SJCRH30 (cell line): ENCODE results near the gene ASXL2. TPM values are rescaled to one million over a fixed set of nuclear protein-coding genes. Genes with fewer than 3 reads are reported as not detected.
"Not testable (repeated sequence)": the region's sequence is repeated elsewhere in the genome, so short reads cannot be mapped to it uniquely, and the experiment has no call there.

Experiments
- DNase-seq, 2 experiments: peaks; one replicate each; pipeline ENCODE4 v3.0.0-alpha.2; 2015 to 2020
- H3K27ac ChIP-seq: fragments of 250-450 bp; sonication (Bioruptor Pico); 2 replicates; pipeline ENCODE4 v1.5.1; 2020; ENCODE audit warnings: mild to moderate bottlenecking, moderate library complexity
- H3K27me3 ChIP-seq: fragments of 250-450 bp; sonication (Bioruptor Pico); 2 replicates; pipeline ENCODE4 v1.5.1; 2020; ENCODE audit warnings: mild to moderate bottlenecking, moderate library complexity
- H3K36me3 ChIP-seq: fragments of 250-450 bp; sonication (Bioruptor Pico); 2 replicates; pipeline ENCODE4 v1.5.1; 2020; ENCODE audit warnings: mild to moderate bottlenecking, moderate library complexity
- H3K4me1 ChIP-seq: fragments of 250-450 bp; sonication (Bioruptor Pico); 2 replicates; pipeline ENCODE4 v1.5.1; 2020; ENCODE audit warnings: mild to moderate bottlenecking, moderate library complexity
- H3K4me3 ChIP-seq: fragments of 250-450 bp; sonication (Bioruptor Pico); 2 replicates; pipeline ENCODE4 v1.5.1; 2020; ENCODE audit warnings: mild to moderate bottlenecking, moderate library complexity
- H3K9me3 ChIP-seq: fragments of 250-450 bp; sonication (Bioruptor Pico); replicated peaks from 2 replicates; pipeline ENCODE4 v1.5.1; 2020; ENCODE audit warnings: mild to moderate bottlenecking, moderate library complexity
- total RNA-seq: library from RNA; depleted of rRNA; stranded (reverse); fragments of >200 nt; shearing (Covaris generic); gene quantifications from 2 replicates; pipeline ENCODE4 v1.2.3, GENCODE V29; 2014

The ASXL2 gene
- total RNA-seq, 1 experiment from 2014 or later = 26.7 TPM

GRCh38 chr2:25903216-25903776 lies 25.0 kb upstream of the ASXL2 start:
- no peak overlapping the region for H3K27ac ChIP-seq
- H3K27me3 ChIP-seq = no peaks in the 10 kb centered on the region; the same call in 1 of the 2 replicates
- no peak for DNase-seq
- no peaks in the 10 kb centered on the region for H3K9me3 ChIP-seq
- no peak overlapping the region for H3K4me3 ChIP-seq
- no peaks in the 10 kb centered on the region for H3K4me1 ChIP-seq
- no peaks in the 10 kb centered on the region for H3K36me3 ChIP-seq

GRCh38 chr2:25899404-25899970 lies 21.2 kb upstream of the ASXL2 start:
- no peaks in the 10 kb centered on the region for H3K4me1 ChIP-seq
- no peak for DNase-seq
- no peaks in the 10 kb centered on the region for H3K36me3 ChIP-seq

GRCh38 chr2:25897506-25897905 lies 19.2 kb upstream of the ASXL2 start:
- Histone ChIP-seq H3K4me1 (no peaks in the 10 kb centered on the region), H3K27ac (no peak overlapping the region), H3K27me3 (no peaks in the 10 kb centered on the region; the same call in 1 of the 2 replicates), H3K36me3 (no peaks in the 10 kb centered on the region), H3K4me3 (no peak overlapping the region), H3K9me3 (no peaks in the 10 kb centered on the region)
- no peak for DNase-seq

More at GRCh38 chr2:25899404-25899970, 21.2 kb upstream of the ASXL2 start:
- Histone ChIP-seq H3K9me3 (no peaks in the 10 kb centered on the region), H3K27me3 (no peaks in the 10 kb centered on the region; the same call in 1 of the 2 replicates), H3K27ac (no peak overlapping the region), H3K4me3 (no peak overlapping the region)

- not testable (repeated sequence) for H3K4me3 ChIP-seq, H3K27me3 ChIP-seq, DNase-seq, H3K4me1 ChIP-seq, H3K36me3 ChIP-seq, H3K9me3 ChIP-seq, H3K27ac ChIP-seq
Measured at GRCh38 chr2:25896308-25896707, 18.0 kb upstream of the ASXL2 start.

- H3K9me3 ChIP-seq = no peaks in the 10 kb centered on the region
- no peaks in the 10 kb centered on the region for H3K27me3 ChIP-seq
- no peaks in the 10 kb centered on the region for H3K4me1 ChIP-seq
- no peak overlapping the region for H3K4me3 ChIP-seq
- H3K36me3 ChIP-seq = no peaks in the 10 kb centered on the region
- no peak overlapping the region for H3K27ac ChIP-seq
- no peak for DNase-seq
Measured at GRCh38 chr2:25895610-25896009, 17.3 kb upstream of the ASXL2 start.

- H3K27ac ChIP-seq = no peak overlapping the region
- no peaks in the 10 kb centered on the region for H3K4me1 ChIP-seq
- H3K36me3 ChIP-seq = no peaks in the 10 kb centered on the region
- H3K27me3 ChIP-seq = no peaks in the 10 kb centered on the region
- H3K9me3 ChIP-seq = no peaks in the 10 kb centered on the region
- no peak overlapping the region for H3K4me3 ChIP-seq
- DNase-seq = no peak
Measured at GRCh38 chr2:25895018-25895417, 16.7 kb upstream of the ASXL2 start.

GRCh38 chr2:25894135-25894830 lies 16.0 kb upstream of the ASXL2 start:
- Histone ChIP-seq H3K9me3 (no peaks in the 10 kb centered on the region), H3K36me3 (no peaks in the 10 kb centered on the region), H3K4me1 (no peaks in the 10 kb centered on the region), H3K27me3 (no peaks in the 10 kb centered on the region), H3K4me3 (no peak overlapping the region), H3K27ac (no peak overlapping the region)
- DNase-seq = peak; percentile 29 to 51

- Histone ChIP-seq H3K4me3 (no peak overlapping the region), H3K27ac (no peak overlapping the region), H3K9me3 (no peaks in the 10 kb centered on the region)
Measured at GRCh38 chr2:25891672-25892071, 13.4 kb upstream of the ASXL2 start.

GRCh38 chr2:25887624-25888242 lies 9.4 kb upstream of the ASXL2 start:
- DNase-seq = no peak
- no peak overlapping the region for H3K27ac ChIP-seq
- no peaks in the 10 kb centered on the region for H3K9me3 ChIP-seq
- H3K36me3 ChIP-seq = no peaks in the 10 kb centered on the region
- no peak overlapping the region for H3K4me3 ChIP-seq
- no peaks in the 10 kb centered on the region for H3K27me3 ChIP-seq
- no peaks in the 10 kb centered on the region for H3K4me1 ChIP-seq

More at GRCh38 chr2:25891672-25892071, 13.4 kb upstream of the ASXL2 start:
- no peak for DNase-seq
- no peaks in the 10 kb centered on the region for H3K36me3 ChIP-seq
- H3K4me1 ChIP-seq = no peaks in the 10 kb centered on the region
- no peaks in the 10 kb centered on the region for H3K27me3 ChIP-seq

- H3K4me1 ChIP-seq = no peaks in the 10 kb centered on the region
- H3K9me3 ChIP-seq = no peaks in the 10 kb centered on the region
- no peak overlapping the region for H3K4me3 ChIP-seq
- DNase-seq = no peak
- H3K27me3 ChIP-seq = no peaks in the 10 kb centered on the region
- no peaks in the 10 kb centered on the region for H3K36me3 ChIP-seq
- H3K27ac ChIP-seq = no peak overlapping the region
Measured at GRCh38 chr2:25885933-25886332, 7.6 kb upstream of the ASXL2 start.

GRCh38 chr2:25881764-25882163 lies 3.5 kb upstream of the ASXL2 start:
- no peak for DNase-seq
- H3K36me3 ChIP-seq = no peaks in the 10 kb centered on the region
- no peaks in the 10 kb centered on the region for H3K9me3 ChIP-seq
- no peak overlapping the region for H3K27ac ChIP-seq
- no peak overlapping the region for H3K4me3 ChIP-seq
- no peaks in the 10 kb centered on the region for H3K27me3 ChIP-seq
- H3K4me1 ChIP-seq = peaks cover 4% of the 10 kb centered on the region

GRCh38 chr2:25879133-25879730 lies 945 bp upstream of the ASXL2 start:
- H3K4me1 ChIP-seq = peaks cover 14% of the 10 kb centered on the region
- no peaks in the 10 kb centered on the region for H3K9me3 ChIP-seq
- H3K27me3 ChIP-seq = no peaks in the 10 kb centered on the region
- H3K36me3 ChIP-seq = no peaks in the 10 kb centered on the region
- peak overlapping the region; percentile 28; the same call in 1 of the 2 replicates for H3K27ac ChIP-seq
- peak overlapping the region; percentile 94 for H3K4me3 ChIP-seq
- peak in 1 of 2 experiments; percentile 46 for DNase-seq

GRCh38 chr2:25877431-25878360 lies 591 bp downstream of the ASXL2 start:
- DNase-seq = peak; percentile 67 to 83
- H3K36me3 ChIP-seq = no peaks in the 10 kb centered on the region; the same call in 1 of the 2 replicates
- H3K4me3 ChIP-seq = peak overlapping the region; percentile 94
- H3K27me3 ChIP-seq = no peaks in the 10 kb centered on the region
- peaks cover 14% of the 10 kb centered on the region for H3K4me1 ChIP-seq
- H3K27ac ChIP-seq = peak overlapping the region; percentile 84
- H3K9me3 ChIP-seq = no peaks in the 10 kb centered on the region

GRCh38 chr2:25872134-25872533 lies 6.2 kb downstream of the ASXL2 start:
- Histone ChIP-seq H3K36me3 (peaks cover 6% of the 10 kb centered on the region; the same call in 1 of the 2 replicates), H3K27me3 (no peaks in the 10 kb centered on the region), H3K9me3 (no peaks in the 10 kb centered on the region), H3K27ac (no peak overlapping the region), H3K4me1 (peaks cover 10% of the 10 kb centered on the region; the same call in 1 of the 2 replicates), H3K4me3 (no peak overlapping the region)
- no peak for DNase-seq
